NCI-H1930 (cell line): Measurements from ENCODE around the gene SLA2.
"Not testable (repeated sequence)": the region's sequence is repeated elsewhere in the genome, so short reads cannot be mapped to it uniquely, and the experiment has no call there.

Source experiments
- DNase-seq, 2 experiments: peaks; one replicate each; lab custom pipeline; 2025; lab: John Stamatoyannopoulos, UW

The SLA2 gene

GRCh38 chr20:36645353-36645752 lies 643 bp downstream of the SLA2 start:
- no peak for DNase-seq

GRCh38 chr20:36644706-36645095 lies 1.3 kb downstream of the SLA2 start:
- DNase-seq, result no peak

GRCh38 chr20:36644032-36644705 lies 1.8 kb downstream of the SLA2 start:
- no peak for DNase-seq

- no peak for DNase-seq
These were observed 3.9 kb downstream of the SLA2 start for GRCh38 chr20:36642136-36642535.

GRCh38 chr20:36641506-36641843 lies 4.5 kb downstream of the SLA2 start:
- no peak for DNase-seq

GRCh38 chr20:36638876-36639400 lies 7.1 kb downstream of the SLA2 start:
- not testable (repeated sequence) for DNase-seq

- DNase-seq, result no peak
These were observed 11.7 kb downstream of the SLA2 start for GRCh38 chr20:36634342-36634741.

- DNase-seq, result no peak
These were observed 12.7 kb downstream of the SLA2 start for GRCh38 chr20:36633285-36633772.

GRCh38 chr20:36632487-36633284 lies 13.3 kb downstream of the SLA2 start:
- DNase-seq, result no peak

- no peak for DNase-seq
These were observed 13.9 kb downstream of the SLA2 start for GRCh38 chr20:36632147-36632486.

GRCh38 chr20:36631646-36632045 lies 14.3 kb downstream of the SLA2 start:
- no peak for DNase-seq

GRCh38 chr20:36629719-36630681 lies 16.0 kb downstream of the SLA2 start:
- DNase-seq, result no peak

GRCh38 chr20:36628076-36628475 lies 17.9 kb downstream of the SLA2 start:
- DNase-seq, result no peak

- DNase-seq, result no peak
These were observed 21.1 kb downstream of the SLA2 start for GRCh38 chr20:36624944-36625324.

GRCh38 chr20:36624068-36624943 lies 21.7 kb downstream of the SLA2 start:
- DNase-seq, result no peak

- no peak for DNase-seq
These were observed 22.6 kb downstream of the SLA2 start for GRCh38 chr20:36623444-36623843.

GRCh38 chr20:36620917-36621316 lies 25.1 kb downstream of the SLA2 start:
- no peak for DNase-seq

GRCh38 chr20:36614781-36615557 lies 31.0 kb downstream of the SLA2 start:
- no peak for DNase-seq

GRCh38 chr20:36613974-36614373 lies 32.0 kb downstream of the SLA2 start:
- DNase-seq, result no peak

GRCh38 chr20:36611625-36612024 lies 34.4 kb downstream of the SLA2 start:
- no peak for DNase-seq

- not testable (repeated sequence) for DNase-seq
These were observed 37.6 kb downstream of the SLA2 start for GRCh38 chr20:36608388-36608728.
